ENCODE results near the gene TENM4. TPM values are rescaled to one million over a fixed set of nuclear protein-coding genes. Genes with fewer than 3 reads are reported as not detected.

TENM4 gene
- total RNA-seq, 1 donor from 2014 or later = not detected

GRCh38 chr11:79128291-79128690 lies 312.5 kb downstream of the TENM4 start:
- intact Hi-C loops (cut with micrococcal nuclease) = no loop called here
- DNase-seq (ENCODE audit: low spot score) = no peak
- H3K9me3 Mint-ChIP-seq = peaks cover 7% of the 10 kb centered on the region
- no peaks in the 10 kb centered on the region for H3K27me3 Mint-ChIP-seq (ENCODE audit: low read depth)
- H3K36me3 Mint-ChIP-seq (ENCODE audit: low read depth) = no peaks in the 10 kb centered on the region
- H3K4me1 Mint-ChIP-seq (ENCODE audit: low read depth) = no peaks in the 10 kb centered on the region
- H3K4me3 Mint-ChIP-seq (ENCODE audit: low read depth) = no peak overlapping the region
- H3K27ac Mint-ChIP-seq = no peak overlapping the region

DNA sequence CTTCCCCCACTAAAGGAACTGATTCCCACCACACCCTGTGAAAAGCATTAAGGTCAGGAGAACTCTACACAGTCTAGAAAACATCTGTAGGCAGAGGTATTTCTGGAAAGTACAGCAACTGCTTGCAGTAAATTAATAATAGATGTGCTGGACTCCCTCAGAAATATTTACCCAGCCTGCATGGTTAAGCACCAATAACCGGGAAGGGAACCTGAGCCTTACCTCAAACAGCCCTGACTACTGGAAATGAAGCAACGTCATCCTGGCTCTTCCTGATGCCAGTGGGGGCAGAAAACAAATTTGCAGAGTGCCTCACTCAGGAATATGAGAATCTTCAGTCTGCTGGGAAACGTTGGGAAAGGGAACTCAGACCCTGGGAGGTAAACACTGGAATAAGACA lies 318.1 kb downstream of the TENM4 start:
- H3K4me1 Mint-ChIP-seq (ENCODE audit: low read depth) = no peaks in the 10 kb centered on the region
- no peak overlapping the region for H3K4me3 Mint-ChIP-seq (ENCODE audit: low read depth)
- no peaks in the 10 kb centered on the region for H3K36me3 Mint-ChIP-seq (ENCODE audit: low read depth)
- intact Hi-C loops (cut with micrococcal nuclease) = no loop called here
- H3K9me3 Mint-ChIP-seq = peaks cover 7% of the 10 kb centered on the region
- no peak for DNase-seq (ENCODE audit: low spot score)
- H3K27me3 Mint-ChIP-seq (ENCODE audit: low read depth) = no peaks in the 10 kb centered on the region
- no peak overlapping the region for H3K27ac Mint-ChIP-seq

DNA sequence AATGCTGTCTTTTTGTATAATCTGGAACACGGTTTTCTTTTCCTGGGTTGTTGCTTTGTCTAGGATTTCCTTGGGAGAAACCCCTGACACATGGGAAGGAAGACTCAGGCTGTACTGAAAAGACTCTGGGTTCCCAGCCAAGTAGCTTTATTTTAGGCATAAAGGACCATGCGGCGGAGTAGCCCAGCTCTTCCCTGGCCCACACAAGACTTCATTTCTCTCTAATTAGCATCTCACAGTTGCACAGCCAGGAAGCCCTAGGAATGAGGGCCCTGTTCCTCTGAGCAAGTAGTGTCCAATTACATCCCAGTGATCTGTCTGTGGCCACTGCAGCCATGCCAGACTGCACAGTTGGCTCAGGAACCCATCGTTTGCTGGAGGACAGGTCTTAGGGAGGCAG lies 319.5 kb downstream of the TENM4 start:
- Mint-ChIP-seq H3K4me3 (ENCODE audit: low read depth) (no peak overlapping the region), H3K4me1 (ENCODE audit: low read depth) (no peaks in the 10 kb centered on the region), H3K36me3 (ENCODE audit: low read depth) (no peaks in the 10 kb centered on the region), H3K9me3 (peaks cover 7% of the 10 kb centered on the region), H3K27ac (no peak overlapping the region), H3K27me3 (ENCODE audit: low read depth) (no peaks in the 10 kb centered on the region)
- DNase-seq (ENCODE audit: low spot score) = no peak
- intact Hi-C loops (cut with micrococcal nuclease) = no loop called here

GRCh38 chr11:79119491-79120284 lies 321.1 kb downstream of the TENM4 start:
- Mint-ChIP-seq H3K4me3 (ENCODE audit: low read depth) (no peak overlapping the region), H3K9me3 (no peaks in the 10 kb centered on the region)
- intact Hi-C loops (cut with micrococcal nuclease) = no loop called here

GRCh38 chr11:79117488-79117887 lies 323.3 kb downstream of the TENM4 start:
- H3K27ac Mint-ChIP-seq = no peak overlapping the region
- no peaks in the 10 kb centered on the region for H3K9me3 Mint-ChIP-seq
- H3K4me1 Mint-ChIP-seq (ENCODE audit: low read depth) = no peaks in the 10 kb centered on the region
- no peak for DNase-seq (ENCODE audit: low spot score)
- H3K4me3 Mint-ChIP-seq (ENCODE audit: low read depth) = no peak overlapping the region
- no peaks in the 10 kb centered on the region for H3K36me3 Mint-ChIP-seq (ENCODE audit: low read depth)
- intact Hi-C loops (cut with micrococcal nuclease) = no loop called here
- H3K27me3 Mint-ChIP-seq (ENCODE audit: low read depth) = no peaks in the 10 kb centered on the region

More at GRCh38 chr11:79119491-79120284, 321.1 kb downstream of the TENM4 start:
- Mint-ChIP-seq H3K36me3 (ENCODE audit: low read depth) (no peaks in the 10 kb centered on the region), H3K27ac (no peak overlapping the region), H3K4me1 (ENCODE audit: low read depth) (no peaks in the 10 kb centered on the region), H3K27me3 (ENCODE audit: low read depth) (no peaks in the 10 kb centered on the region)
- no peak for DNase-seq (ENCODE audit: low spot score)

- Mint-ChIP-seq H3K4me3 (ENCODE audit: low read depth) (no peak overlapping the region), H3K4me1 (ENCODE audit: low read depth) (no peaks in the 10 kb centered on the region), H3K27me3 (ENCODE audit: low read depth) (no peaks in the 10 kb centered on the region), H3K27ac (no peak overlapping the region), H3K9me3 (no peaks in the 10 kb centered on the region), H3K36me3 (ENCODE audit: low read depth) (no peaks in the 10 kb centered on the region)
- intact Hi-C loops (cut with micrococcal nuclease) = no loop called here
- DNase-seq (ENCODE audit: low spot score) = no peak
Measured at GRCh38 chr11:79116600-79116999, 324.2 kb downstream of the TENM4 start.

GRCh38 chr11:79113054-79113690 lies 327.7 kb downstream of the TENM4 start:
- no peak overlapping the region for H3K4me3 Mint-ChIP-seq (ENCODE audit: low read depth)
- no peak for DNase-seq (ENCODE audit: low spot score)
- H3K27me3 Mint-ChIP-seq (ENCODE audit: low read depth) = no peaks in the 10 kb centered on the region
- H3K36me3 Mint-ChIP-seq (ENCODE audit: low read depth) = no peaks in the 10 kb centered on the region
- H3K4me1 Mint-ChIP-seq (ENCODE audit: low read depth) = no peaks in the 10 kb centered on the region
- no peak overlapping the region for H3K27ac Mint-ChIP-seq
- intact Hi-C loops (cut with micrococcal nuclease) = no loop called here
- H3K9me3 Mint-ChIP-seq = no peaks in the 10 kb centered on the region

DNA sequence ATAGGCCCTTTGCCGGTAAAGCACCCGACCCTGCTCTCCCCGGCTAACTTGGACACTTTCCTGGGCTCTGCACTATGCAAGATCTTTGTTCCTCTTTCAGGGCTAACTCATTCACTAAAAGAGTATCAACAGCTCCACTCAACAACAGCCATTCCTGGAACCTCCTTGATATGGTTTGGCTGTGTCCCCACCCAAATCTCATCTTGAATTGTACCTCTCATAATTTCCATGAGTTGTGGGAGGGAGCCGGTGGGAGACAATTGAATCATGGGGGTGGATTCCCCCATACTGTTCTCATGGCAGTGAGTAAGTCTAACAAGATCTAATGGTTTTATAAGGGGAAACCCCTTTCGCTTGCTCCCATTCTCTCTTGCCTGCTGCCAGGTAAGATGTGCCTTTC lies 330.0 kb downstream of the TENM4 start:
- no peak overlapping the region for H3K27ac Mint-ChIP-seq
- no peaks in the 10 kb centered on the region for H3K9me3 Mint-ChIP-seq
- no peaks in the 10 kb centered on the region for H3K27me3 Mint-ChIP-seq (ENCODE audit: low read depth)
- H3K4me3 Mint-ChIP-seq (ENCODE audit: low read depth) = no peak overlapping the region
- no peaks in the 10 kb centered on the region for H3K36me3 Mint-ChIP-seq (ENCODE audit: low read depth)
- H3K4me1 Mint-ChIP-seq (ENCODE audit: low read depth) = no peaks in the 10 kb centered on the region
- DNase-seq (ENCODE audit: low spot score) = no peak
- intact Hi-C loops (cut with micrococcal nuclease) = no loop called here

DNA sequence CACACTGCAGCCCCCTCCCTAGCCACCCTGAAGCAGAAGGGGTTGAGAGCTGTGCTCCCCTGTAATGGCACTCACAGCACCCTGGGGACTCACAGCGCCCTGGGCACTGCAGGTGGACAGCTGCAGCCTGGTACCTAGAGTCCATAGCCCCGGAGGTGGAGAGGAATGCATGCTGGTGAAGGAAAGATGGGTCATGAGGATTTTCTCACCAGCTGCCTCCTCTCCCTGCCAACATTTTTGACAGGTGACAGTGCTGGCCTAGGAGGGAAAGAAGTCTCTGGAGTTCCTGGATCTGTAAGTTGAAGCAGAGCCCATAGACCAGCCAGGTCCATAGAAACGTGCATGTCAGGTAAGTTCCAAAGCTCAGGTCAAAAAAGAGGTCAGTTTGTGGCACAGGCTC lies 330.5 kb downstream of the TENM4 start:
- Mint-ChIP-seq H3K4me3 (ENCODE audit: low read depth) (no peak overlapping the region), H3K9me3 (no peaks in the 10 kb centered on the region), H3K4me1 (ENCODE audit: low read depth) (no peaks in the 10 kb centered on the region), H3K36me3 (ENCODE audit: low read depth) (no peaks in the 10 kb centered on the region), H3K27ac (no peak overlapping the region), H3K27me3 (ENCODE audit: low read depth) (no peaks in the 10 kb centered on the region)
- intact Hi-C loops (cut with micrococcal nuclease) = no loop called here
- DNase-seq (ENCODE audit: low spot score) = no peak

DNA sequence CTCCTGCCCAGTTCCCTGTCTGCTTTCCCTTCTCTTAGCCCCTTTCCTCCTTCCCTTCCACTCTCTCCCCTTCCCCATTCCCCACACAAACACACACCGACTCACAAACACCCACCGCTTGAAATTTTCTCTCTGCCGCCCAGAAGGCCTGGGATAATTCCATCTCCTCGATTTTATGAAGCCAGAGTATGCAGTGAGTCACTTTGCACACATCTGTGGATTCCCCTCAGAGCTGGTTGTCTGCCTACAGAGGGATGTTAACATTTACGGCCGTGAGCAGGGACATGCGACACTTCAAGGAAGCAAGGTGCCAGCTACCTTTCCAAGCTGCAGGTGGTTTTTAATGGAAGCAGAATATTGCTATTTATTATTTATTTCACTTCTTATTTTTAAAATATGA lies 332.0 kb downstream of the TENM4 start:
- no peak for DNase-seq (ENCODE audit: low spot score)
- intact Hi-C loops (cut with micrococcal nuclease) = no loop called here
- Mint-ChIP-seq H3K9me3 (no peaks in the 10 kb centered on the region), H3K27ac (no peak overlapping the region), H3K27me3 (ENCODE audit: low read depth) (no peaks in the 10 kb centered on the region), H3K36me3 (ENCODE audit: low read depth) (no peaks in the 10 kb centered on the region), H3K4me1 (ENCODE audit: low read depth) (no peaks in the 10 kb centered on the region), H3K4me3 (ENCODE audit: low read depth) (no peak overlapping the region)

DNA sequence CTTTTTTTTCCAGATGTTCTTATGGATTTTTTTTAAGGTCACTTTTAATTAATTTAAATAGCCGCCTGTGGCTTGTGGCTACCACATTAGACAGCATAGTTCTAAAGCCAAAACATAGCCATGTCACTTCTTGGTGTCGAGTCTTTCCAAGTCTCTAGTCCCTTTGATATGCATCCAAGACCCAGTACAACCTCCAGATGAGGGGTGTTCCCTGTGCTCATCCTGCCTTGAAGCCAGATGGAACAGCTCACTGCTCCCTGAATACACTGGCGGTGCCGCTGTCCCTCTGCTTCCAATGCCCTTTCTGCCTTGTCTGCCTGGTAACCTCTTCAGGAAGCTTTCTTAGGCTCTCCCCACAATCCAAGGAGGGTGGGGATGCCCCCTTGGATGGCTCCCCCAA lies 338.0 kb downstream of the TENM4 start:
- Mint-ChIP-seq H3K36me3 (ENCODE audit: low read depth) (no peaks in the 10 kb centered on the region), H3K27ac (no peak overlapping the region), H3K4me1 (ENCODE audit: low read depth) (no peaks in the 10 kb centered on the region), H3K4me3 (ENCODE audit: low read depth) (no peak overlapping the region), H3K9me3 (no peaks in the 10 kb centered on the region), H3K27me3 (ENCODE audit: low read depth) (peaks cover 8% of the 10 kb centered on the region)
- DNase-seq (ENCODE audit: low spot score) = no peak
- intact Hi-C loops (cut with micrococcal nuclease) = no loop called here

DNA sequence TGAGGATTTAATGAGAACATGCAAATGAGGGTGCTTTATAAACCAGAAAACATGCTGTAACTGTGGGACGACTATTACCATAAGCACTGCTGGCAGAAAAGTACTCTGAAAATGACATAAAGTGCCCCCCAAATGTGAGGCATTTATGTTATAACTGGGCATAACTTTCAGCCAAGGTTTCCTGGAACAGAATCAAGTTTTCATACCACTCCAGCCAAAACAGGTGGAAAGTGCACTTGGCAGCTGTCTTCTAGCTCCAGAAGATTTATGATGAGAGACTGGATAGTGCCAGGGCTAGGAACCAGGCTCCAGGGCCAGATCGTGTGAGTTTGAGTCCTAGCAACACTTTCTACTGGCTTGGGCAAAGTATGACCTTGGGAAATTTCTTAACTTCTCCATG lies 339.2 kb downstream of the TENM4 start:
- peaks cover 8% of the 10 kb centered on the region for H3K27me3 Mint-ChIP-seq (ENCODE audit: low read depth)
- no peaks in the 10 kb centered on the region for H3K4me1 Mint-ChIP-seq (ENCODE audit: low read depth)
- H3K36me3 Mint-ChIP-seq (ENCODE audit: low read depth) = no peaks in the 10 kb centered on the region
- no peaks in the 10 kb centered on the region for H3K9me3 Mint-ChIP-seq
- no peak for DNase-seq (ENCODE audit: low spot score)
- intact Hi-C loops (cut with micrococcal nuclease) = no loop called here
- no peak overlapping the region for H3K27ac Mint-ChIP-seq
- H3K4me3 Mint-ChIP-seq (ENCODE audit: low read depth) = no peak overlapping the region

- Mint-ChIP-seq H3K4me1 (ENCODE audit: low read depth) (no peaks in the 10 kb centered on the region), H3K36me3 (ENCODE audit: low read depth) (no peaks in the 10 kb centered on the region), H3K27me3 (ENCODE audit: low read depth) (peaks cover 8% of the 10 kb centered on the region), H3K9me3 (no peaks in the 10 kb centered on the region), H3K27ac (no peak overlapping the region), H3K4me3 (ENCODE audit: low read depth) (no peak overlapping the region)
- peak; percentile 13 for DNase-seq (ENCODE audit: low spot score)
- intact Hi-C loops (cut with micrococcal nuclease) = loop anchor here (1.0 kb wide), 1 partner anchor 455 kb away; no protein-coding TSS in a partner anchor
Measured at GRCh38 chr11:79100093-79100910, 340.5 kb downstream of the TENM4 start.

Data from activated T-helper 2 cell treated with anti-CD3 and anti-CD28 coated beads, Interferon-gamma antibody, Interleukin-2, Interleukin-4, amounts not matched to agents 10 μg/mL and 5 μg/mL and 100 μg/mL, durations not matched to agents 14 hours and 24 hours and 36 hours (primary cell).